HCT116 (cell line): ENCODE measurements around the gene EIF2S3.

ENCODE experiments used
- CEBPB ChIP-seq: IDR thresholded peaks from 2 replicates; pipeline ENCODE4 v1.6.1; 2012; ENCODE audit warnings: low read depth
- CTCF ChIP-seq, 3 experiments: fragments of 200-600 bp in 1 of 3; sonication (generic) in 1 of 3; IDR thresholded peaks in 2 of 3; conservative IDR thresholded peaks in 1 of 3; 2 replicates each; pipeline ENCODE4 v1.5.1; 2012 to 2017; ENCODE audit warnings: low read depth in 2 of 3, low read length in 2 of 3, antibody characterized with exemption in 1 of 3, borderline replicate concordance in 1 of 3, control low read depth in 1 of 3, mild to moderate bottlenecking in 1 of 3, mixed read lengths in 1 of 3, mixed run types in 1 of 3, moderate library complexity in 1 of 3; ENCODE audit not compliant: insufficient read depth in 1 of 3
- EGR1 ChIP-seq: IDR thresholded peaks from 2 replicates; pipeline ENCODE4 v1.6.1; 2012; ENCODE audit warnings: low read depth
- EZH2 ChIP-seq: fragments of 200-600 bp; sonication (generic); IDR thresholded peaks from 2 replicates; pipeline ENCODE4 v1.6.1; 2017; ENCODE audit warnings: antibody characterized with exemption, mixed run types
- EZH2phosphoT487 ChIP-seq: fragments of 200-600 bp; IDR thresholded peaks from 2 replicates; pipeline ENCODE4 v1.6.1; 2018; ENCODE audit warnings: antibody characterized with exemption, borderline replicate concordance
- FOSL1 ChIP-seq: IDR thresholded peaks from 2 replicates; pipeline ENCODE4 v1.6.1; 2012; ENCODE audit warnings: low read depth
- JUND ChIP-seq: IDR thresholded peaks from 2 replicates; pipeline ENCODE4 v1.6.1; 2012
- MAX ChIP-seq: IDR thresholded peaks from 2 replicates; pipeline ENCODE4 v1.6.1; 2012
- POLR2A ChIP-seq: IDR thresholded peaks from 2 replicates; pipeline ENCODE4 v1.7.0; 2011; ENCODE audit warnings: borderline replicate concordance; ENCODE audit not compliant: insufficient read depth, insufficient read length; ENCODE audit errors: extremely low read depth
- POLR2AphosphoS5 ChIP-seq: IDR thresholded peaks from 2 replicates; pipeline ENCODE4 v1.6.1; 2011; ENCODE audit warnings: mild to moderate bottlenecking, low read depth, low read length, moderate library complexity
- SIN3A ChIP-seq: IDR thresholded peaks from 2 replicates; pipeline ENCODE4 v1.6.1; 2012; ENCODE audit warnings: low read depth
- TCF7L2 ChIP-seq: IDR thresholded peaks from 2 replicates; pipeline ENCODE4 v1.7.0; 2011; ENCODE audit warnings: borderline replicate concordance, inconsistent platforms; ENCODE audit not compliant: insufficient read depth, insufficient read length; ENCODE audit errors: extremely low read depth
- ZNF274 ChIP-seq: fragments of 200-500 bp; sonication (Bioruptor generic); IDR thresholded peaks from 2 replicates; pipeline ENCODE4 v1.6.1; 2014; ENCODE audit warnings: mild to moderate bottlenecking, low read depth, low read length, inconsistent platforms

GRCh38 chrX:24027985-24028384, 26.8 kb upstream of the EIF2S3 start:
- TF ChIP-seq CTCF (IDR thresholded peaks at IDR 0.05 in 2 of 3, conservative IDR thresholded peaks at IDR 0.05 in 1 of 3; ENCODE audit: borderline replicate concordance in 1 of 3, insufficient read depth in 1 of 3, low read depth in 2 of 3, low read length in 2 of 3) (no peak), EGR1 (no peak), POLR2A (no peak), JUND (no peak), POLR2AphosphoS5 (no peak), SIN3A (no peak), CEBPB (no peak), EZH2 (no peak), EZH2phosphoT487 (no peak), TCF7L2 (no peak), MAX (no peak), ZNF274 (no peak), FOSL1 (no peak)
